Panc1 (cell line): ENCODE data around the gene USP4. TPM values are rescaled to one million over a fixed set of nuclear protein-coding genes. Genes with fewer than 3 reads are reported as not detected.

Experiments
- ATAC-seq: fragments of 200-7000 bp; cut with Tn5 transposase; 2 replicates; pipeline ENCODE4 v1.9.1; 2020; ENCODE audit warnings: mild to moderate bottlenecking, moderate library complexity
- BruUV-seq: library from RNA; stranded (reverse); fragments of 400-500 nt; replicated peaks from 2 replicates; lab custom pipeline; 2021; lab: Mats Ljungman, UMichigan
- CTCF ChIA-PET: fragments of 300-600 bp; sonication (Branson Sonifier 250); formaldehyde crosslinking; loops from one replicate; lab custom pipeline; 2022; ENCODE audit warnings: antibody characterized with exemption; lab: Charles Lee
- POLR2A ChIA-PET: fragments of 300-600 bp; sonication (Branson Sonifier 250); formaldehyde crosslinking; loops from one replicate; lab custom pipeline; 2022; ENCODE audit warnings: antibody characterized with exemption; lab: Charles Lee
- DNase-seq: peaks from one replicate; pipeline ENCODE4 v3.0.0-alpha.2; 2010; ENCODE audit warnings: low read depth, low spot score
- H3K27ac ChIP-seq: 2 replicates; pipeline ENCODE4 v1.5.1; 2011; ENCODE audit warnings: mild to moderate bottlenecking, low read length, inconsistent platforms
- H3K27me3 ChIP-seq: fragments of 200-500 bp; sonication (Bioruptor generic); 2 replicates; pipeline ENCODE4 v1.6.0; 2014; ENCODE audit warnings: low read length, inconsistent platforms; ENCODE audit not compliant: control insufficient read depth, insufficient read depth
- H3K36me3 ChIP-seq: fragments of 200-500 bp; sonication (Bioruptor generic); 2 replicates; pipeline ENCODE4 v1.5.1; 2014; ENCODE audit warnings: inconsistent platforms, mild to moderate bottlenecking, low read length, moderate library complexity; ENCODE audit not compliant: control insufficient read depth, insufficient read depth
- H3K4me1 ChIP-seq: 2 replicates; pipeline ENCODE4 v1.5.1; 2011; ENCODE audit warnings: inconsistent platforms, mild to moderate bottlenecking, low read length, moderate library complexity; ENCODE audit not compliant: control insufficient read depth, insufficient read depth
- H3K4me3 ChIP-seq, 2 experiments: 2 replicates each; pipeline ENCODE4 v1.5.1; 2011 to 2012; ENCODE audit warnings: low read depth in 2 of 2, low read length in 2 of 2, mild to moderate bottlenecking in 2 of 2, inconsistent platforms in 1 of 2, moderate library complexity in 1 of 2
- H3K9me3 ChIP-seq: fragments of 200-500 bp; sonication (Bioruptor generic); 2 replicates; pipeline ENCODE4 v1.5.1; 2014; ENCODE audit warnings: low read depth, mild to moderate bottlenecking, inconsistent platforms, low read length, moderate library complexity; ENCODE audit not compliant: control insufficient read depth, insufficient read depth
- POLR2AphosphoS5 ChIP-seq: IDR thresholded peaks from 2 replicates; pipeline ENCODE4 v1.6.1; 2012; ENCODE audit warnings: mild to moderate bottlenecking, low read depth, low read length, moderate library complexity
- SIN3A ChIP-seq: IDR thresholded peaks from 2 replicates; pipeline ENCODE4 v1.6.1; 2012; ENCODE audit warnings: low read depth, mild to moderate bottlenecking, low read length, moderate library complexity, borderline replicate concordance; ENCODE audit not compliant: insufficient read depth
- TCF7L2 ChIP-seq: IDR thresholded peaks from 2 replicates; pipeline ENCODE4 v1.6.1; 2011; ENCODE audit warnings: mild to moderate bottlenecking, low read depth, low read length, inconsistent platforms
- in situ Hi-C: cut with HindIII; loops from 2 replicates; pipeline ENCODE4 v1.10.0; 2016; ENCODE audit warnings: low sequenced_read_pairs, low pct_unique_long_range_greater_than_20kb
- intact Hi-C: fragments of 100-400 bp; cut with micrococcal nuclease; formaldehyde crosslinking; loops from one replicate; pipeline ENCODE4 v1.10.0; 2022; ENCODE audit not compliant: unreplicated experiment
- total RNA-seq: library from RNA; stranded (reverse); gene quantifications from one replicate; pipeline ENCODE4 v1.2.1, GENCODE V29; 2021; ENCODE audit not compliant: unreplicated experiment
- TF ChIP-seq, protein P1 (sequence below), 2 experiments: IDR thresholded peaks; 2 replicates each; pipeline ENCODE4 v1.6.1; 2011 to 2012; ENCODE audit warnings: low read depth in 2 of 2, control low read depth in 1 of 2, low read length in 1 of 2, mild to moderate bottlenecking in 1 of 2, moderate library complexity in 1 of 2; ENCODE audit not compliant: insufficient read depth in 1 of 2
- TF ChIP-seq, protein P2 (sequence below): fragments of 450-650 bp; IDR thresholded peaks from 2 replicates; pipeline ENCODE4 v1.5.1; 2017; ENCODE audit warnings: mild to moderate bottlenecking

USP4 gene
- total RNA-seq, 1 experiment from 2014 or later: 39.9 TPM

DNA sequence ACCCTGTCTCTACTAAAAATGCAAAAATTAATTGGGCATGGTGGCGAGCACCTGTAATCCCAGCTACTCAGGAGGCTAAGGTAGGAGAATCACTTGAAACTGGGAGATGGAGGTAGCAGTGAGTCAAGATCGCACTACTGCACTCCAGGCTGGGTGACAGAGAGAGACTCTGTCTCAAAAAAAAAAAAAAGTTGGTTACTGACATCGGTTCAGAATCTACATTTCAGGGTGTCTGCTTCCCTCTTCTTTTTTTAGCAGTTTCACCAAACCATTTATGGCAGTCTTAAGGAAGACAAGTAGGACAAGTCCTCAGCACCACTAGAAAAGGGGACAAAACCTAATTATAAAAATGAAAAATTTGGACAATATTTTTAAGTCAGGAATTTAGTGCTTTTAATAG lies 3.3 kb upstream of the USP4 start:
- Histone ChIP-seq H3K36me3 (peaks cover 3% of the 10 kb centered on the region; the same call in 1 of the 2 replicates), H3K4me3 (no peak overlapping the region), H3K9me3 (no peaks in the 10 kb centered on the region), H3K27ac (no peak overlapping the region), H3K4me1 (peaks cover 3% of the 10 kb centered on the region; the same call in 1 of the 2 replicates), H3K27me3 (no peaks in the 10 kb centered on the region)
- no TSS peak for BruUV-seq
- in situ Hi-C loops (no loop called here), intact Hi-C loops (no loop called here)
- ChIA-PET CTCF (interaction anchor here (0.7 kb wide), 1 partner anchor 85 kb away, joined by 8 read pairs; no protein-coding TSS in a partner anchor), POLR2A (no interaction called here)
- TF ChIP-seq, protein P1, sequence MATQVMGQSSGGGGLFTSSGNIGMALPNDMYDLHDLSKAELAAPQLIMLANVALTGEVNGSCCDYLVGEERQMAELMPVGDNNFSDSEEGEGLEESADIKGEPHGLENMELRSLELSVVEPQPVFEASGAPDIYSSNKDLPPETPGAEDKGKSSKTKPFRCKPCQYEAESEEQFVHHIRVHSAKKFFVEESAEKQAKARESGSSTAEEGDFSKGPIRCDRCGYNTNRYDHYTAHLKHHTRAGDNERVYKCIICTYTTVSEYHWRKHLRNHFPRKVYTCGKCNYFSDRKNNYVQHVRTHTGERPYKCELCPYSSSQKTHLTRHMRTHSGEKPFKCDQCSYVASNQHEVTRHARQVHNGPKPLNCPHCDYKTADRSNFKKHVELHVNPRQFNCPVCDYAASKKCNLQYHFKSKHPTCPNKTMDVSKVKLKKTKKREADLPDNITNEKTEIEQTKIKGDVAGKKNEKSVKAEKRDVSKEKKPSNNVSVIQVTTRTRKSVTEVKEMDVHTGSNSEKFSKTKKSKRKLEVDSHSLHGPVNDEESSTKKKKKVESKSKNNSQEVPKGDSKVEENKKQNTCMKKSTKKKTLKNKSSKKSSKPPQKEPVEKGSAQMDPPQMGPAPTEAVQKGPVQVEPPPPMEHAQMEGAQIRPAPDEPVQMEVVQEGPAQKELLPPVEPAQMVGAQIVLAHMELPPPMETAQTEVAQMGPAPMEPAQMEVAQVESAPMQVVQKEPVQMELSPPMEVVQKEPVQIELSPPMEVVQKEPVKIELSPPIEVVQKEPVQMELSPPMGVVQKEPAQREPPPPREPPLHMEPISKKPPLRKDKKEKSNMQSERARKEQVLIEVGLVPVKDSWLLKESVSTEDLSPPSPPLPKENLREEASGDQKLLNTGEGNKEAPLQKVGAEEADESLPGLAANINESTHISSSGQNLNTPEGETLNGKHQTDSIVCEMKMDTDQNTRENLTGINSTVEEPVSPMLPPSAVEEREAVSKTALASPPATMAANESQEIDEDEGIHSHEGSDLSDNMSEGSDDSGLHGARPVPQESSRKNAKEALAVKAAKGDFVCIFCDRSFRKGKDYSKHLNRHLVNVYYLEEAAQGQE (IDR thresholded peaks at IDR 0.05; ENCODE audit: insufficient read depth in 1 of 2, low read depth in 2 of 2, low read length in 1 of 2): no peak
- TF ChIP-seq POLR2AphosphoS5: no peak
- TF ChIP-seq TCF7L2: no peak
- no peak for TF ChIP-seq SIN3A
- ATAC-seq: no peak
- no peak for DNase-seq

DNA sequence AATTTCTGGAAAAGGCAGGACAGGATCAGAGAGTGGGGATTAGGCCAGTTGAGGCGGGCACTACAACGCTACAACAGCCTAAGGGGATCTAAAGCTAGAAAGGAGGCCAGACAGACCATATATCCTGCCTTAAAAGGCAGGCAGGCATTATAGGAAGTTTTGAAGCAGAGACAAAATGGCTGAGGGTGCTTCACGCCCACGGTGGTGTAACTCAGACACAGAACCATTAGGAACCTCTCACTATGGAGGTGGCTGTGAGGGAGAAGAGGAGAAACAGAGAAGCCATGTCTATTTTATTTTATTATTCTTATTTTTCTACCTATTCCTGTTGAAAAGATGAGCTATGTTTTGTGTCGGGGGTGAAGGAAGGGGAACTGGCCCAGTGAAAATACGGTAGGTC lies 2.1 kb upstream of the USP4 start:
- TF ChIP-seq, protein P2, sequence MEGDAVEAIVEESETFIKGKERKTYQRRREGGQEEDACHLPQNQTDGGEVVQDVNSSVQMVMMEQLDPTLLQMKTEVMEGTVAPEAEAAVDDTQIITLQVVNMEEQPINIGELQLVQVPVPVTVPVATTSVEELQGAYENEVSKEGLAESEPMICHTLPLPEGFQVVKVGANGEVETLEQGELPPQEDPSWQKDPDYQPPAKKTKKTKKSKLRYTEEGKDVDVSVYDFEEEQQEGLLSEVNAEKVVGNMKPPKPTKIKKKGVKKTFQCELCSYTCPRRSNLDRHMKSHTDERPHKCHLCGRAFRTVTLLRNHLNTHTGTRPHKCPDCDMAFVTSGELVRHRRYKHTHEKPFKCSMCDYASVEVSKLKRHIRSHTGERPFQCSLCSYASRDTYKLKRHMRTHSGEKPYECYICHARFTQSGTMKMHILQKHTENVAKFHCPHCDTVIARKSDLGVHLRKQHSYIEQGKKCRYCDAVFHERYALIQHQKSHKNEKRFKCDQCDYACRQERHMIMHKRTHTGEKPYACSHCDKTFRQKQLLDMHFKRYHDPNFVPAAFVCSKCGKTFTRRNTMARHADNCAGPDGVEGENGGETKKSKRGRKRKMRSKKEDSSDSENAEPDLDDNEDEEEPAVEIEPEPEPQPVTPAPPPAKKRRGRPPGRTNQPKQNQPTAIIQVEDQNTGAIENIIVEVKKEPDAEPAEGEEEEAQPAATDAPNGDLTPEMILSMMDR: no peak
- TF ChIP-seq SIN3A (no peak), TCF7L2 (no peak), POLR2AphosphoS5 (no peak)
- TF ChIP-seq, protein P1 (IDR thresholded peaks at IDR 0.05; ENCODE audit: insufficient read depth in 1 of 2, low read depth in 2 of 2, low read length in 1 of 2): no peak
- ATAC-seq (no peak), DNase-seq (no peak)
- no peaks in the 10 kb centered on the region for H3K27me3 ChIP-seq
- ChIA-PET POLR2A (no interaction called here), CTCF (no interaction called here)
- in situ Hi-C loops (no loop called here), intact Hi-C loops (no loop called here)
- H3K4me3 ChIP-seq: no peak overlapping the region
- no peak overlapping the region for H3K27ac ChIP-seq
- H3K4me1 ChIP-seq: peaks cover 3% of the 10 kb centered on the region; the same call in 1 of the 2 replicates
- peaks cover 3% of the 10 kb centered on the region; the same call in 1 of the 2 replicates for H3K36me3 ChIP-seq
- BruUV-seq: no TSS peak
- H3K9me3 ChIP-seq: no peaks in the 10 kb centered on the region
